ENCODE measurements around the gene CCDC51.

The CCDC51 gene

GRCh38 chr3:48417529-48418108 is 22.3 kb downstream of the CCDC51 start:
- DNase-seq (ENCODE audit: low spot score) = no peak
- TF ChIP-seq CTCF (IDR thresholded peaks at IDR 0.05; ENCODE audit: extremely low read depth, missing control alignments) = no peak

GRCh38 chr3:48416546-48416945 is 23.4 kb downstream of the CCDC51 start:
- TF ChIP-seq CTCF (IDR thresholded peaks at IDR 0.05; ENCODE audit: extremely low read depth, missing control alignments) = no peak
- DNase-seq (ENCODE audit: low spot score) = no peak

- TF ChIP-seq CTCF (IDR thresholded peaks at IDR 0.05; ENCODE audit: extremely low read depth, missing control alignments) = no peak
- DNase-seq (ENCODE audit: low spot score) = no peak
These were observed 23.8 kb downstream of the CCDC51 start for GRCh38 chr3:48416091-48416505.

GRCh38 chr3:48415251-48415953 is 24.5 kb downstream of the CCDC51 start:
- TF ChIP-seq CTCF (IDR thresholded peaks at IDR 0.05; ENCODE audit: extremely low read depth, missing control alignments) = no peak
- DNase-seq (ENCODE audit: low spot score) = no peak

- TF ChIP-seq CTCF (IDR thresholded peaks at IDR 0.05; ENCODE audit: extremely low read depth, missing control alignments) = no peak
- no peak for DNase-seq (ENCODE audit: low spot score)
These were observed 25.3 kb downstream of the CCDC51 start for GRCh38 chr3:48414376-48415250.

- no peak for DNase-seq (ENCODE audit: low spot score)
- no peak for TF ChIP-seq CTCF (IDR thresholded peaks at IDR 0.05; ENCODE audit: extremely low read depth, missing control alignments)
These were observed 26.3 kb downstream of the CCDC51 start for GRCh38 chr3:48413611-48414010.

- no peak for DNase-seq (ENCODE audit: low spot score)
- no peak for TF ChIP-seq CTCF (IDR thresholded peaks at IDR 0.05; ENCODE audit: extremely low read depth, missing control alignments)
These were observed 26.8 kb downstream of the CCDC51 start for GRCh38 chr3:48413086-48413485.

All from GM20000 (cell line).